Measurements from ENCODE around the gene RPS27.

The RPS27 gene

GRCh38 chr1:153945795-153946621 lies 44.6 kb upstream of the RPS27 start:
- peak overlapping the region; percentile 78 for H3K4me3 ChIP-seq (ENCODE audit: low read depth, low read length)
- DNase-seq (ENCODE audit: low read depth): peak; percentile 86
- TF ChIP-seq, protein P1, sequence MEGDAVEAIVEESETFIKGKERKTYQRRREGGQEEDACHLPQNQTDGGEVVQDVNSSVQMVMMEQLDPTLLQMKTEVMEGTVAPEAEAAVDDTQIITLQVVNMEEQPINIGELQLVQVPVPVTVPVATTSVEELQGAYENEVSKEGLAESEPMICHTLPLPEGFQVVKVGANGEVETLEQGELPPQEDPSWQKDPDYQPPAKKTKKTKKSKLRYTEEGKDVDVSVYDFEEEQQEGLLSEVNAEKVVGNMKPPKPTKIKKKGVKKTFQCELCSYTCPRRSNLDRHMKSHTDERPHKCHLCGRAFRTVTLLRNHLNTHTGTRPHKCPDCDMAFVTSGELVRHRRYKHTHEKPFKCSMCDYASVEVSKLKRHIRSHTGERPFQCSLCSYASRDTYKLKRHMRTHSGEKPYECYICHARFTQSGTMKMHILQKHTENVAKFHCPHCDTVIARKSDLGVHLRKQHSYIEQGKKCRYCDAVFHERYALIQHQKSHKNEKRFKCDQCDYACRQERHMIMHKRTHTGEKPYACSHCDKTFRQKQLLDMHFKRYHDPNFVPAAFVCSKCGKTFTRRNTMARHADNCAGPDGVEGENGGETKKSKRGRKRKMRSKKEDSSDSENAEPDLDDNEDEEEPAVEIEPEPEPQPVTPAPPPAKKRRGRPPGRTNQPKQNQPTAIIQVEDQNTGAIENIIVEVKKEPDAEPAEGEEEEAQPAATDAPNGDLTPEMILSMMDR (IDR thresholded peaks at IDR 0.05; ENCODE audit: low read depth, low read length, missing control alignments): no peak

DNA sequence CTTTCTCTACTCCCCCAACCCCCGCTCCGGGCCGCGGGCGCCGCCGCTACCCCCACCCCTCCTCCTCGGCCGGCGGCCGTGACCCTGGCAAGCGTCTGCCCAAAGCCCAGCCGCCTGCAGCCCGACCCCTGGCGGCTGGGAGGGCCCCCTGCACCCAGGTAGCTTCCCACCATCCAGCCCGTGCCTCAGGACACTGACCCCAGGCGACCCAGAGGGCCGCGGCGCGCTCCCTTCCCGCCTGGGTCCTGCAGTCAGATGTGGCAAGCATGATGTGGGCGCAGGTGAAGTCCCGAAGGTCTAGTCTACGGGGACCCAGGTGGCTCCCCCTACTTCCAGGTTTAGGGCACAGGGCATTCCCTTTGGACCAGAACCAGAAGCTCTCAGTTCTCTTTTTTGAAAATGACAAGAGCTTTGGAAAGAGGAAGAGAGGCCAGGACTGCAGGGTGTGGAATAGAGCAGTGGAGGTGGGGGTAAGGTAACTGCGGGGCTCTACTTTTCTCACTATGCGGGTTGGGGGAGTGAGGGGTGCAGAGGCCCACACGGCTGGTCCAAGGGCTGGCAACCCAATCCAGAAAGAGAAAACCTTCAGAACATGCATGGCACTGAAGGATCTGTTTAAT lies 43.8 kb upstream of the RPS27 start, which contains the start of gene DENND4B:
Gene DENND4B, minus strand, starts transcription at position 97 of the 620 bp plus-strand sequence. CDS start 2,344 bp downstream, outside the sequence.
- no peak for DNase-seq (ENCODE audit: low read depth)
- TF ChIP-seq, protein P1 (IDR thresholded peaks at IDR 0.05; ENCODE audit: low read depth, low read length, missing control alignments): peak; percentile 86
- H3K4me3 ChIP-seq (ENCODE audit: low read depth, low read length): peak within 1 kb of the TSS; percentile 78

GRCh38 chr1:153951183-153951582 lies 39.4 kb upstream of the RPS27 start:
- TF ChIP-seq, protein P1 (IDR thresholded peaks at IDR 0.05; ENCODE audit: low read depth, low read length, missing control alignments): no peak

GRCh38 chr1:153951801-153952200 lies 38.8 kb upstream of the RPS27 start:
- DNase-seq (ENCODE audit: low read depth): no peak
- TF ChIP-seq, protein P1 (IDR thresholded peaks at IDR 0.05; ENCODE audit: low read depth, low read length, missing control alignments): no peak
- no peak overlapping the region for H3K4me3 ChIP-seq (ENCODE audit: low read depth, low read length)

More at GRCh38 chr1:153951183-153951582, 39.4 kb upstream of the RPS27 start:
- H3K4me3 ChIP-seq (ENCODE audit: low read depth, low read length): no peak overlapping the region
- DNase-seq (ENCODE audit: low read depth): no peak

DNA sequence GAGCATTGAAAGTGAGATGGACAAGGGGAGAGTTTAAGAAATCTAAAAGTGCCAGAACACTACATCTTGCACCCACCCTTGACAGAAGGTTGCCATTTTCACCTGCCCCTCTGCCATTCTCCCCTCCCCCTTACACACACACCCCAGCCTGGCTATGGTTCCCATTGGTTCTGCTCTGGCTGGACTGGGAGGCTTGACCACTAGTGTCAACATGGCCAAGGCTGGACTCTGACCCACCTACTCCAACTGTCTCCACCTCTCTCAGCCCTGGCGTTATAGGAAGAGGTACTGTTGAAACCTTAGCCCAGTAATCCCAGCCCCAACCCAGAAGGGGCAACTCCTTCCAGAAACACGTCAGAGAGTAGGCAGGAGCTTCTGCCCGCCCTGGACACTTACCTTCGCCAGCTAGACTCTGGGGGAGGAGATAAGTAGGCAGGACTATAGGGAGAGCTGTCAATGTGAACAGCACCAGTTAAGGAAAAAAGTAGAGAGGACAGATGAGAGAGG lies 36.6 kb upstream of the RPS27 start:
- no peak for DNase-seq (ENCODE audit: low read depth)
- H3K4me3 ChIP-seq (ENCODE audit: low read depth, low read length): no peak overlapping the region
- TF ChIP-seq, protein P1 (IDR thresholded peaks at IDR 0.05; ENCODE audit: low read depth, low read length, missing control alignments): no peak

DNA sequence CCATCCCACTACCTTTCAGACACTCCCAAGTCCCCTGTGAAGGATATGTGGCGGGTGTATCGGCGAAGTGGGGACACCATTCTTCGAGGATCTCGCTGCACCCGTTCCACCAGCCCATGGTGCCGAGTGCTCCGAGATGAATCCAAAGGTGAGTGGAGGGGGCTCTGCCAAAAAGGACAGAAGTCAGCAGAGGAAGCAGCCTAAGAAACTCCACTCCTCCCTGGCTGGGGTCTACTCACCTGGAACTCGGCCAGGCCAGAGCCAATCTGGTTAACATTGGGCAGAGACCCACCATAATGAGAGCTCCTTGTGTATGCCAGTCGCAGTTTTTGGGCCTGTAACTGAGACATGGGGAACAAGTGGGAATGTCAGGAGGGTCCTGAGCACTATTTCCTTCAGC lies 35.7 kb upstream of the RPS27 start:
- no peak overlapping the region for H3K4me3 ChIP-seq (ENCODE audit: low read depth, low read length)
- DNase-seq (ENCODE audit: low read depth): no peak
- TF ChIP-seq, protein P1 (IDR thresholded peaks at IDR 0.05; ENCODE audit: low read depth, low read length, missing control alignments): no peak

All from GM12864 (cell line).